ENCODE data around the gene OR2B2.

OR2B2 gene

DNA sequence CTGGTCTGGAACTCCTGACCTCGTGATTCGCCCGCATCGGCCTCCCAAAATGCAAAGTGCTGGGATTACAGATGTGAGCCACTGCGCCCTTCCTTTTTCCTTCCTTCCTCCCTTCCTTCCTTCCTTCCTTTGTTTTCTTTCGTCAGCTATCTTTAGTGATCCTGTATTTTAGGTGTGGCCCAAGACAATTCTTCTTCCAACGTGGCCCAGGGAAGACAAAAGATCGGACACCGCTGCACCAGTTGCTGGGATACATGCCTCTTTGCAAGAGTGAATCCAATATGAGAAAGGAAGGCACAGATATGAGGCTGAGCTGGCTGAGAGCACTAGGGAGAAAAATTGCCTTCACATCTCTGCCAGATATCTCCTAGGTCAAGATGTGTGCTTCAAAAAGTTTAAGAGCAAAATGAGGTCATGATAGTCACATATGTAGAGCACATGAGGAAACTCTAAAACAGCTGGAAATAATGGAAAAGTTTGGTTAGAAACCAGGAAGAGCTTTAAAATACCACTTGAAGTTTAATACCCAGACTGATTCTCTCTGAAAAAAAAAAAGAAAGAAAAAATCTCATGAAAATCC is 41.8 kb downstream of the OR2B2 start:
- POLR2A ChIA-PET: interaction anchor here (0.7 to 12.0 kb wide), 5 partner anchors 19 to 62 kb away, joined by 3 to 240 read pairs (median 42); a partner anchor contains a TSS
- TF ChIP-seq, protein P1, sequence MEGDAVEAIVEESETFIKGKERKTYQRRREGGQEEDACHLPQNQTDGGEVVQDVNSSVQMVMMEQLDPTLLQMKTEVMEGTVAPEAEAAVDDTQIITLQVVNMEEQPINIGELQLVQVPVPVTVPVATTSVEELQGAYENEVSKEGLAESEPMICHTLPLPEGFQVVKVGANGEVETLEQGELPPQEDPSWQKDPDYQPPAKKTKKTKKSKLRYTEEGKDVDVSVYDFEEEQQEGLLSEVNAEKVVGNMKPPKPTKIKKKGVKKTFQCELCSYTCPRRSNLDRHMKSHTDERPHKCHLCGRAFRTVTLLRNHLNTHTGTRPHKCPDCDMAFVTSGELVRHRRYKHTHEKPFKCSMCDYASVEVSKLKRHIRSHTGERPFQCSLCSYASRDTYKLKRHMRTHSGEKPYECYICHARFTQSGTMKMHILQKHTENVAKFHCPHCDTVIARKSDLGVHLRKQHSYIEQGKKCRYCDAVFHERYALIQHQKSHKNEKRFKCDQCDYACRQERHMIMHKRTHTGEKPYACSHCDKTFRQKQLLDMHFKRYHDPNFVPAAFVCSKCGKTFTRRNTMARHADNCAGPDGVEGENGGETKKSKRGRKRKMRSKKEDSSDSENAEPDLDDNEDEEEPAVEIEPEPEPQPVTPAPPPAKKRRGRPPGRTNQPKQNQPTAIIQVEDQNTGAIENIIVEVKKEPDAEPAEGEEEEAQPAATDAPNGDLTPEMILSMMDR (IDR thresholded peaks at IDR 0.05; ENCODE audit: control extremely low read depth, extremely low read depth, low read depth, missing control alignments): no peak
- CTCF ChIA-PET: interaction anchor here (1.3 to 9.0 kb wide), 7 partner anchors 20 to 75 kb away, joined by 3 to 85 read pairs (median 8); a partner anchor contains a TSS
- DNase-seq (ENCODE audit: extremely low spot score): no peak

DNA sequence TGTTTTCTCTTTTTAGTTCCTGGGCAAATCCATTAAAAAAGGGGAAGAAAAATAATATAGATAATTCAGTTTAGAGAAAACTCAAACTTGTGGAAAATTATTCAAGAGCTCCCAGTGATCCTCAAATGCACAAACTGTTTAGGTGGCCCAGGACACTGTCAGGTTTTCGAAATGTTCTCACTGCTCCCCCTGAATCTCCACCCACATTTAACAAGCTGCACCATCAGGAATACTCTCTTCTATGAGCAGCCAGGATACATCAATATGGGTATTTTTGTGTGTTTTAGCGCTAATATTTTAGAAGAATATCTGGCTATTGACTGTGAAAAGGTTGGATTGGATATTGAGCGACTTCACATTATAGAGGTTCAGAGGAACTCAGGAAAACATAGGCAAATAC is 43.9 kb downstream of the OR2B2 start:
- ChIA-PET CTCF (interaction anchor here (1.0 to 9.5 kb wide), 5 partner anchors 18 to 116 kb away, joined by 3 to 85 read pairs (median 3); a partner anchor contains a TSS), POLR2A (interaction anchor here (1.6 to 12.0 kb wide), 7 partner anchors 21 to 59 kb away, joined by 6 to 240 read pairs (median 168); a partner anchor contains a TSS)

DNA sequence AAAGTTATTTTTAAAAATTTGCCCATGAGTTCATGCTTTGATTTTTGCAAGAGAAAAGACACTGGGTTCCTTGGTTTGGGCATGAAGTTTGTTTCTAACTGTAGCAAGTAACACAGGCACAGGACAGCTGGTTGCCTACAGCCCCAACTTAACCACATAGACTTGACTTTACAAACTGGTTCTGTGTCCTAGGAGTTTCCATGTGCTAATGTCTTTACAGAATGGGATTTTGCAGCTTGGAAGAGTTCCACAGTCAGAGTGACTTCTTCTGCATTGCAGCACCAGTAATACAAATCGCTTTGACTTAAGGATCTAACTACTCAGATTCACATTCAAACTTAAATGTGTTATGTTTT is 44.3 kb downstream of the OR2B2 start:
- ChIA-PET POLR2A (interaction anchor here (0.6 to 12.0 kb wide), 14 partner anchors 22 to 1836 kb away, joined by 3 to 240 read pairs (median 10); a partner anchor contains a TSS), CTCF (interaction anchor here (0.7 to 9.5 kb wide), 8 partner anchors 18 to 72 kb away, joined by 3 to 85 read pairs (median 4); a partner anchor contains a TSS)
- TF ChIP-seq, protein P1 (IDR thresholded peaks at IDR 0.05; ENCODE audit: control extremely low read depth, extremely low read depth, low read depth, missing control alignments): no peak
- DNase-seq (ENCODE audit: extremely low spot score): no peak

More for the DNA sequence above, 43.9 kb downstream of the OR2B2 start:
- TF ChIP-seq, protein P1 (IDR thresholded peaks at IDR 0.05; ENCODE audit: control extremely low read depth, extremely low read depth, low read depth, missing control alignments): no peak
- no peak for DNase-seq (ENCODE audit: extremely low spot score)

DNA sequence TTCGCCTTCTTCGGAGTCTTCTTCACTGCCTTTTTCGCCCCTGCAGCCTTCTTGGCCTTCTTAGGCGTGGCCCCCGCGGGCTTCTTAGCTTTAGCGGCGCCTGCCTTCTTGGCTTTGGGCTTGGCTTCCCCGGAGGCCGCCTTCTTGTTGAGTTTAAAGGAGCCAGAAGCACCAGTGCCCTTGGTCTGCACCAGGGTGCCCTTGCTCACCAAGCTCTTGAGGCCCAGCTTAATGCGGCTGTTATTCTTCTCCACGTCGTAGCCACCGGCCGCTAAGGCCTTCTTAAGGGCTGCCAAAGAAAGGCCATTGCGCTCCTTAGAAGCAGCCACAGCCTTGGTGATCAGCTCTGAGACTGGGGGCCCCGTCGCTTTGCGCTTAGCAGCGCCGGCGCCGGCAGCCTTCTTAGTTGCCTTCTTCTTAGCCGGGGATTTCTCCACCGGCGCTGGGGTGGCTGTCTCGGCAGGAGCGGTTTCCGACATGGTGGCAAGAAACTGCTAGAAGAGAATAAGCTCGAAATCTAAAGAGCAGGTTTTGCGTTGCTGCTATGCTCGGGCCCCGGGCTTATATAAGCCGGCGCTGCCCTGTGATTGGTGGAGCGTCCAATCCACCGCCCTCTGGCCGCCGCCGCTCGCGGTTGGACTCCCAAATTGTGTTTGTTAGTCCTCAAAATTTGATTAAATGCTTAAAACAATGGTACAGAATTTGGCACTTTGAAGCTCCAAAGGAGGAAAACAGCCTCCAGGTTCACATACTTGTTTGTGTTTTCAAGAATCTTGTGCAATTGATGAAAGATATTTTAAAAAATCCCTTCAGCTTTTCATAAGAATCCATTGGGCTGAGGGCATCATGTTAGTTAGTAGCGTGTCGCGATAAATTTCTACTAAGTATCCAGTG is 44.9 kb downstream of the OR2B2 start:
- TF ChIP-seq, protein P1 (IDR thresholded peaks at IDR 0.05; ENCODE audit: control extremely low read depth, extremely low read depth, low read depth, missing control alignments): no peak
- DNase-seq (ENCODE audit: extremely low spot score): peak; percentile 69
- ChIA-PET POLR2A (interaction anchor here (0.5 to 12.0 kb wide), 17 partner anchors 22 to 1836 kb away, joined by 3 to 240 read pairs (median 8); a partner anchor contains a TSS), CTCF (interaction anchor here (0.7 to 9.5 kb wide), 10 partner anchors 17 to 72 kb away, joined by 3 to 85 read pairs (median 4); a partner anchor contains a TSS)

DNA sequence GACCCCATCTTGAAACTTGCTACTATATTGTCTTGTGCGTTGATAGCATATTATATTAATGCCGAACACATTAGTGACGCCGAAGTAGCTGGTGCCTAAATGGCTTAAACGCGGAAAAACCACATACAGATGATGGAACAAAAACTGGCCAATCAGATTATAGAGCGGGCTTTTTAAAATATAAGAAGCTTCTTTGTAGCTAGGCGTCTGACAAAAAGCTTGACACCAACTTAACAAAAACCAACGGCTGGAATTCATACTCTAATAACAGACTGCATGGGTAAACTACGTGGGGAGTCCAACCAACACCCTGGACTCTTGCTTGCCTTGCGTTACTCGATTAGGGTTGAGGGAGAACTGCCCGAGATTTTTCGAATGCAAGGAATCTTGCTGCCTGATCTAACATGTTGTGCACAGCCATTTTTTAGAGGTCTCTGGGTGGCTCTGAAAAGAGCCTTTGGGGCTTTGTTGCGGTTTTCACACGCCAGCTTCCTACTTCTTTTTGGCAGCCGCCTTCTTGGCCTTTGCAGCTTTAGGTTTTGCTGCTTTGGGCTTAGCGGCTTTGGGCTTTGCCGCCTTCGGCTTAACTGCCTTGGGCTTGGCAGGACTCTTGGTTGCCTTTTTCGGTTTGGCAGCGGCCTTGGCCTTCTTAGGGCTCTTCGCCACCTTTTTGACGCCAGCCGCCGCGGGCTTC is 45.7 kb downstream of the OR2B2 start:
- DNase-seq (ENCODE audit: extremely low spot score): peak; percentile 64
- TF ChIP-seq, protein P1 (IDR thresholded peaks at IDR 0.05; ENCODE audit: control extremely low read depth, extremely low read depth, low read depth, missing control alignments): no peak
- ChIA-PET POLR2A (interaction anchor here (0.6 to 12.0 kb wide), 19 partner anchors 23 to 1844 kb away, joined by 3 to 240 read pairs (median 6); a partner anchor contains a TSS), CTCF (interaction anchor here (1.1 to 9.5 kb wide), 11 partner anchors 21 to 114 kb away, joined by 3 to 85 read pairs (median 4); a partner anchor contains a TSS)
